Esophagus muscularis mucosa (tissue), 4 donors: Measurements from ENCODE around the gene ATP1B1. TPM values are rescaled to one million over a fixed set of nuclear protein-coding genes. Genes with fewer than 3 reads are reported as not detected.
"Not testable (repeated sequence)": the region's sequence is repeated elsewhere in the genome, so short reads cannot be mapped to it uniquely, and the experiment has no call there.

Experiments used
- DNase-seq: peaks from one replicate; pipeline ENCODE4 v3.0.0-alpha.2; 2017; ENCODE audit errors: extremely low spot score
- H3K27ac ChIP-seq, 4 donors: fragments of 200-600 bp; sonication (generic); replicated peaks in 1 of 4; 1 replicate in 3 of 4; 2 replicates in 1 of 4; pipeline ENCODE4 v1.5.1; 2016 to 2019; ENCODE audit warnings: mild to moderate bottlenecking in 1 of 4
- H3K27me3 ChIP-seq, 4 donors: fragments of 200-600 bp; sonication (generic); one replicate each; pipeline versions ENCODE4 v1.5.1 to v1.6.0; 2016 to 2019
- H3K36me3 ChIP-seq, 4 donors: fragments of 200-600 bp; sonication (generic); one replicate each; pipeline ENCODE4 v1.5.1; 2016 to 2019
- H3K4me1 ChIP-seq, 4 donors: fragments of 200-600 bp; sonication (generic); one replicate each; pipeline ENCODE4 v1.5.1; 2016 to 2019
- H3K4me3 ChIP-seq, 4 donors: fragments of 200-600 bp; sonication (generic); 1 replicate in 2 of 4; 2 replicates in 2 of 4; pipeline ENCODE4 v1.5.1; 2016 to 2019; ENCODE audit warnings: mild to moderate bottlenecking in 4 of 4, moderate library complexity in 1 of 4
- H3K9me3 ChIP-seq, 4 donors: fragments of 200-600 bp; sonication (generic); 1 replicate in 3 of 4; 2 replicates in 1 of 4; pipeline ENCODE4 v1.5.1; 2016 to 2019
- CTCF ChIP-seq, 3 experiments: fragments of 200-600 bp in 2 of 3; fragments of 450-650 bp in 1 of 3; sonication (generic) in 2 of 3; IDR thresholded peaks; one replicate each; pipeline ENCODE4 v1.5.1; 2017 to 2019; ENCODE audit warnings: antibody characterized with exemption in 3 of 3, mild to moderate bottlenecking in 2 of 3, moderate library complexity in 1 of 3
- EP300 ChIP-seq: sonication (generic); formaldehyde crosslinking; IDR thresholded peaks from one replicate; pipeline ENCODE4 v1.6.1; 2017; ENCODE audit warnings: antibody characterized with exemption
- POLR2A ChIP-seq: fragments of 450-650 bp; IDR thresholded peaks from one replicate; pipeline ENCODE4 v1.6.1; 2017; ENCODE audit warnings: antibody characterized with exemption, moderate library complexity, mild to moderate bottlenecking, low read depth
- POLR2AphosphoS5 ChIP-seq, 2 donors: sonication (generic); formaldehyde crosslinking; IDR thresholded peaks; one replicate each; pipeline ENCODE4 v1.6.1; 2017; ENCODE audit warnings: antibody characterized with exemption in 2 of 2
- WGBS: methylation state at CpG from one replicate; pipeline ENCODE4 v1.1.5; 2018; 5-methylcytosine and 5-hydroxymethylcytosine counted together
- intact Hi-C: fragments of 100-400 bp; cut with DNase I; formaldehyde crosslinking; loops from one replicate; pipeline ENCODE4 v1.15.1; 2023
- total RNA-seq, 4 donors: library from RNA; depleted of rRNA; stranded (reverse); fragments of >200 nt; gene quantifications; one replicate each; pipeline versions ENCODE4 v1.1.0 to v1.2.1, GENCODE V29; 2016

Gene ATP1B1
- total RNA-seq, 4 donors from 2014 or later, result 69.4 to 88.6 (median 78.3) TPM

- no peak overlapping the region for H3K4me3 ChIP-seq
- TF ChIP-seq POLR2A (no peak), EP300 (no peak), CTCF (IDR thresholded peaks at IDR 0.05) (no peak), POLR2AphosphoS5 (IDR thresholded peaks at IDR 0.05) (no peak)
- peaks cover 37 to 58% (median 47%) of the 10 kb centered on the region in 4 donors for H3K4me1 ChIP-seq
- H3K9me3 ChIP-seq, result no peaks in the 10 kb centered on the region
- intact Hi-C loops, result no loop called here
- H3K27me3 ChIP-seq, result no peaks in the 10 kb centered on the region
- peak overlapping the region in 2 of 4 donors; percentile 18 to 40 for H3K27ac ChIP-seq
- peaks cover 6 to 58% (median 41%) of the 10 kb centered on the region in 4 donors for H3K36me3 ChIP-seq
- 62% methylated on average over 2 of the region's 2 CpGs for WGBS
- DNase-seq, result no peak
Observed at GRCh38 chr1:169124459-169124858, 18.0 kb downstream of the ATP1B1 start.

- H3K27me3 ChIP-seq, DNase-seq, intact Hi-C loops, H3K4me3 ChIP-seq, H3K9me3 ChIP-seq: not testable (repeated sequence)
- Histone ChIP-seq H3K27ac (peak overlapping the region in 1 of 4 donors; percentile 33), H3K4me1 (peaks cover 28 to 52% (median 49%) of the 10 kb centered on the region in 4 donors), H3K36me3 (peaks cover 6 to 70% (median 41%) of the 10 kb centered on the region in 4 donors)
- 89% methylated on average over 6 of the region's 6 CpGs for WGBS
Observed at GRCh38 chr1:169125597-169125996, 19.1 kb downstream of the ATP1B1 start.

- Histone ChIP-seq H3K27ac (peak overlapping the region in 3 of 4 donors; percentile 15 to 47 (median 33)), H3K27me3 (no peaks in the 10 kb centered on the region), H3K36me3 (peaks cover 6 to 77% (median 46%) of the 10 kb centered on the region in 4 donors), H3K4me3 (no peak overlapping the region), H3K4me1 (peaks cover 22 to 52% (median 45%) of the 10 kb centered on the region in 4 donors), H3K9me3 (no peaks in the 10 kb centered on the region)
- 92% methylated on average over 3 of the region's 3 CpGs for WGBS
- TF ChIP-seq CTCF (IDR thresholded peaks at IDR 0.05), result no peak
- TF ChIP-seq EP300, result no peak
- TF ChIP-seq POLR2A, result no peak
- TF ChIP-seq POLR2AphosphoS5 (IDR thresholded peaks at IDR 0.05), result no peak
- intact Hi-C loops, result no loop called here
- no peak for DNase-seq
Observed at GRCh38 chr1:169126335-169126734, 19.8 kb downstream of the ATP1B1 start.

- H3K27ac ChIP-seq, result peak overlapping the region in 3 of 4 donors; percentile 9 to 47 (median 33)
- H3K36me3 ChIP-seq, result peaks cover 6 to 71% (median 49%) of the 10 kb centered on the region in 4 donors
- no peak for TF ChIP-seq POLR2AphosphoS5 (IDR thresholded peaks at IDR 0.05)
- TF ChIP-seq EP300, result no peak
- TF ChIP-seq CTCF (IDR thresholded peaks at IDR 0.05), result no peak
- TF ChIP-seq POLR2A, result no peak
- H3K27me3 ChIP-seq, result no peaks in the 10 kb centered on the region
- H3K9me3 ChIP-seq, result no peaks in the 10 kb centered on the region
- 73% methylated on average over 3 of the region's 3 CpGs for WGBS
- H3K4me3 ChIP-seq, result no peak overlapping the region
- H3K4me1 ChIP-seq, result peaks cover 22 to 49% (median 43%) of the 10 kb centered on the region in 4 donors
- DNase-seq, result no peak
- intact Hi-C loops, result no loop called here
Observed at GRCh38 chr1:169127305-169127704, 20.8 kb downstream of the ATP1B1 start.

- H3K4me3 ChIP-seq, result no peak overlapping the region
- peak overlapping the region; percentile 6 to 64 (median 44) for H3K27ac ChIP-seq
- no peaks in the 10 kb centered on the region for H3K27me3 ChIP-seq
- intact Hi-C loops, result no loop called here
- 87% methylated on average over 2 of the region's 2 CpGs for WGBS
- TF ChIP-seq POLR2A (no peak), POLR2AphosphoS5 (IDR thresholded peaks at IDR 0.05) (no peak), CTCF (IDR thresholded peaks at IDR 0.05) (no peak), EP300 (no peak)
- no peaks in the 10 kb centered on the region for H3K9me3 ChIP-seq
- no peak for DNase-seq
- peaks cover 17 to 62% (median 53%) of the 10 kb centered on the region in 4 donors for H3K4me1 ChIP-seq
- H3K36me3 ChIP-seq, result peaks cover 6 to 80% (median 49%) of the 10 kb centered on the region in 4 donors
Observed at GRCh38 chr1:169128562-169128961, 22.1 kb downstream of the ATP1B1 start.
